GM21423 (cell line): ENCODE data around the gene AQP6.
A peak's percentile ranks its signal among the peaks of the same experiment; 100 is the strongest.

Experiments
- ATAC-seq: cut with Tn5 transposase; IDR thresholded peaks from one replicate; pipeline ENCODE4 v1.9.1; 2021; ENCODE audit warnings: mild to moderate bottlenecking, moderate library complexity; ENCODE audit not compliant: unreplicated experiment

AQP6 gene

GRCh38 chr12:49955899-49956662 lies 16.7 kb upstream of the AQP6 start:
- ATAC-seq: no peak

- no peak for ATAC-seq
These were observed 15.8 kb upstream of the AQP6 start for GRCh38 chr12:49956663-49957569.

GRCh38 chr12:49957570-49957967 lies 15.2 kb upstream of the AQP6 start:
- no peak for ATAC-seq

- no peak for ATAC-seq
These were observed 12.9 kb upstream of the AQP6 start for GRCh38 chr12:49959685-49960473.

- no peak for ATAC-seq
These were observed 12.2 kb upstream of the AQP6 start for GRCh38 chr12:49960474-49961110.

GRCh38 chr12:49961111-49961922 lies 11.4 kb upstream of the AQP6 start, which contains the start of gene AQP5:
TSS of gene AQP5 (plus strand) at chr12:49961872. CDS start at chr12:49962018, 146 bp downstream.
- ATAC-seq: no peak

- no peak for ATAC-seq
These were observed 10.6 kb upstream of the AQP6 start for GRCh38 chr12:49961993-49962764.

- no peak for ATAC-seq
These were observed 9.6 kb upstream of the AQP6 start for GRCh38 chr12:49962861-49963765.

- ATAC-seq: no peak
These were observed 8.6 kb upstream of the AQP6 start for GRCh38 chr12:49963976-49964815.

- no peak for ATAC-seq
These were observed 7.7 kb upstream of the AQP6 start for GRCh38 chr12:49964849-49965624.

- no peak for ATAC-seq
These were observed 6.9 kb upstream of the AQP6 start for GRCh38 chr12:49965836-49966235.

GRCh38 chr12:49966511-49967041 lies 6.2 kb upstream of the AQP6 start:
- ATAC-seq: no peak

- ATAC-seq: peak; percentile 63
These were observed 5.5 kb upstream of the AQP6 start for GRCh38 chr12:49967042-49967776.

GRCh38 chr12:49967777-49968250 lies 4.9 kb upstream of the AQP6 start:
- no peak for ATAC-seq

- ATAC-seq: no peak
These were observed 4.3 kb upstream of the AQP6 start for GRCh38 chr12:49968471-49968870.
